ENCODE results near the gene SLC14A1.

DNA sequence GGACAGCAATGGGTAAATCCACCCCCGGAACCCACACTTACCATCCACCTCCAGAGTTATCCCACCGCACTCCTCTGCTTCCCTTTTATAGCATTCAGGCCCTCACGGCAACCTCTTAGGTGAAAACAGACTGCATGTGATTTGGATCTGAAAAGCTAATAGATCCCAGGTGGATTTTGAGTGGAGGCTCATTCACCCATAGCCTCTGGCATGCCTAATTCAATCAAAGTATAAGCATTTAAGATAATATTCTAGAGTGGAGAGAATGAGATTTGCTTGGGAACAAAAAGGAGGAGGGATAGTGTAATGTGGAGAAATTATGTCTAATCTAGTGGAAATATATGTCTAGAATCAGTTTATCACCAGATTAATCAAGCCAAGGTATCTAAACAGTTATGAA is 17.1 kb downstream of the SLC14A1 start:
- TF ChIP-seq, protein P1, sequence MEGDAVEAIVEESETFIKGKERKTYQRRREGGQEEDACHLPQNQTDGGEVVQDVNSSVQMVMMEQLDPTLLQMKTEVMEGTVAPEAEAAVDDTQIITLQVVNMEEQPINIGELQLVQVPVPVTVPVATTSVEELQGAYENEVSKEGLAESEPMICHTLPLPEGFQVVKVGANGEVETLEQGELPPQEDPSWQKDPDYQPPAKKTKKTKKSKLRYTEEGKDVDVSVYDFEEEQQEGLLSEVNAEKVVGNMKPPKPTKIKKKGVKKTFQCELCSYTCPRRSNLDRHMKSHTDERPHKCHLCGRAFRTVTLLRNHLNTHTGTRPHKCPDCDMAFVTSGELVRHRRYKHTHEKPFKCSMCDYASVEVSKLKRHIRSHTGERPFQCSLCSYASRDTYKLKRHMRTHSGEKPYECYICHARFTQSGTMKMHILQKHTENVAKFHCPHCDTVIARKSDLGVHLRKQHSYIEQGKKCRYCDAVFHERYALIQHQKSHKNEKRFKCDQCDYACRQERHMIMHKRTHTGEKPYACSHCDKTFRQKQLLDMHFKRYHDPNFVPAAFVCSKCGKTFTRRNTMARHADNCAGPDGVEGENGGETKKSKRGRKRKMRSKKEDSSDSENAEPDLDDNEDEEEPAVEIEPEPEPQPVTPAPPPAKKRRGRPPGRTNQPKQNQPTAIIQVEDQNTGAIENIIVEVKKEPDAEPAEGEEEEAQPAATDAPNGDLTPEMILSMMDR (optimal IDR thresholded peaks at IDR 0.05 in 1 of 3, IDR thresholded peaks at IDR 0.05 in 1 of 3, conservative IDR thresholded peaks at IDR 0.05 in 1 of 3; ENCODE audit: extremely low read depth in 1 of 3, insufficient read depth in 2 of 3, low read length in 3 of 3) = no peak
- TF ChIP-seq EZH2 (IDR thresholded peaks at IDR 0.05; ENCODE audit: low read length) = no peak
